Esophagus squamous epithelium (tissue), 5 donors: ENCODE measurements around the gene SH2D6. TPM values are rescaled to one million over a fixed set of nuclear protein-coding genes. Genes with fewer than 3 reads are reported as not detected.

Source experiments
- DNase-seq: peaks from one replicate; lab custom pipeline; 2025; lab: John Stamatoyannopoulos, UW
- H3K27ac ChIP-seq, 4 donors: fragments of 200-600 bp; sonication (generic); one replicate each; pipeline ENCODE4 v1.5.1; 2016 to 2019; ENCODE audit warnings: mild to moderate bottlenecking in 1 of 4
- H3K27me3 ChIP-seq, 4 donors: fragments of 200-600 bp; sonication (generic); 1 replicate in 3 of 4; 2 replicates in 1 of 4; pipeline versions ENCODE4 v1.5.1 to v1.6.0; 2017 to 2021; ENCODE audit warnings: antibody characterized with exemption in 1 of 4
- H3K36me3 ChIP-seq, 3 donors: fragments of 200-600 bp; sonication (generic); one replicate each; pipeline ENCODE4 v1.5.1; 2016 to 2019
- H3K4me1 ChIP-seq, 3 donors: fragments of 200-600 bp; sonication (generic); one replicate each; pipeline ENCODE4 v1.5.1; 2017 to 2019
- H3K4me3 ChIP-seq, 4 donors: fragments of 200-600 bp; sonication (generic); 1 replicate in 3 of 4; 2 replicates in 1 of 4; pipeline ENCODE4 v1.5.1; 2016 to 2019; ENCODE audit warnings: mild to moderate bottlenecking in 2 of 4, moderate library complexity in 1 of 4
- H3K9me3 ChIP-seq, 3 donors: fragments of 200-600 bp; sonication (generic); one replicate each; pipeline ENCODE4 v1.5.1; 2016 to 2019
- POLR2A ChIP-seq, 4 donors: fragments of 450-650 bp; IDR thresholded peaks; one replicate each; pipeline ENCODE4 v1.6.1; 2017; ENCODE audit warnings: antibody characterized with exemption in 4 of 4, mild to moderate bottlenecking in 4 of 4, moderate library complexity in 3 of 4
- WGBS, 2 donors: methylation state at CpG; one replicate each; pipeline ENCODE4 v1.1.5; 2018; 5-methylcytosine and 5-hydroxymethylcytosine counted together
- intact Hi-C: fragments of 100-400 bp; cut with DNase I; formaldehyde crosslinking; loops from one replicate; pipeline ENCODE4 v1.15.0; 2022
- total RNA-seq, 4 donors: library from RNA; depleted of rRNA; stranded (reverse); fragments of >200 nt; gene quantifications; one replicate each; pipeline ENCODE4 v1.1.0, GENCODE V29; 2016
- TF ChIP-seq, protein P1 (sequence below), 6 experiments: fragments of 450-650 bp in 4 of 6; fragments of 200-600 bp in 2 of 6; sonication (generic) in 2 of 6; IDR thresholded peaks; one replicate each; pipeline ENCODE4 v1.5.1; 2016 to 2019; ENCODE audit warnings: antibody characterized with exemption in 6 of 6, mild to moderate bottlenecking in 4 of 6, moderate library complexity in 4 of 6
- donor health status: DM: yes; HTN: yes; CAD: no.

SH2D6 gene
- total RNA-seq, 4 donors from 2014 or later, result 0.50 TPM; not detected in 3

DNA sequence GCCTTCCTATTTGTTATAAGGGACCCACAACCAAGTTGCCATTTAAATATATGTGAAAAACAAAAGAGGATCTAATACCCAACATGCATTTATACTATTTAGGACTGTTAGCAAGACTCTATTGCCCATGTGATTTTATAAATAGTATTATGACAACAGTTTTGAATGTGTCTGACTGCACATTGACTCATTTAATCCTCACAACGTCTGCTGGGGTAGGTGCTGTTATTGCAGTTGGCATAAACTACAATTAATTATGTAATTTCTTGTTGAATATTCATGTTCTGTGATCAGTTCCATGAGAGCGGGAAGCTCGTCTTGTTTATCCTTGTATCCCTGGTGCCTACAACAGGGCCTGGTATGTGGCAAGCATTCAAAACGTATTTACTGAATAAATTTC, 53.7 kb downstream of the SH2D6 start:
- Histone ChIP-seq H3K4me3 (no peak overlapping the region), H3K4me1 (peaks cover 11 to 72% (median 53%) of the 10 kb centered on the region in 3 donors), H3K36me3 (no peaks in the 10 kb centered on the region), H3K9me3 (no peaks in the 10 kb centered on the region), H3K27ac (peak overlapping the region; percentile 68 to 82 (median 79)), H3K27me3 (no peaks in the 10 kb centered on the region)
- TF ChIP-seq, protein P1, sequence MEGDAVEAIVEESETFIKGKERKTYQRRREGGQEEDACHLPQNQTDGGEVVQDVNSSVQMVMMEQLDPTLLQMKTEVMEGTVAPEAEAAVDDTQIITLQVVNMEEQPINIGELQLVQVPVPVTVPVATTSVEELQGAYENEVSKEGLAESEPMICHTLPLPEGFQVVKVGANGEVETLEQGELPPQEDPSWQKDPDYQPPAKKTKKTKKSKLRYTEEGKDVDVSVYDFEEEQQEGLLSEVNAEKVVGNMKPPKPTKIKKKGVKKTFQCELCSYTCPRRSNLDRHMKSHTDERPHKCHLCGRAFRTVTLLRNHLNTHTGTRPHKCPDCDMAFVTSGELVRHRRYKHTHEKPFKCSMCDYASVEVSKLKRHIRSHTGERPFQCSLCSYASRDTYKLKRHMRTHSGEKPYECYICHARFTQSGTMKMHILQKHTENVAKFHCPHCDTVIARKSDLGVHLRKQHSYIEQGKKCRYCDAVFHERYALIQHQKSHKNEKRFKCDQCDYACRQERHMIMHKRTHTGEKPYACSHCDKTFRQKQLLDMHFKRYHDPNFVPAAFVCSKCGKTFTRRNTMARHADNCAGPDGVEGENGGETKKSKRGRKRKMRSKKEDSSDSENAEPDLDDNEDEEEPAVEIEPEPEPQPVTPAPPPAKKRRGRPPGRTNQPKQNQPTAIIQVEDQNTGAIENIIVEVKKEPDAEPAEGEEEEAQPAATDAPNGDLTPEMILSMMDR (IDR thresholded peaks at IDR 0.05), result no peak
- TF ChIP-seq POLR2A (IDR thresholded peaks at IDR 0.05), result no peak
- WGBS, 2 donors, result 37 to 51% methylated on average over 4 of the region's 4 CpGs
- DNase-seq, result no peak
- intact Hi-C loops, result no loop called here

GRCh38 chr2:85475799-85476490, 57.4 kb downstream of the SH2D6 start:
- WGBS, 2 donors, result 24 to 44% methylated on average over 2 to 3 of the region's 3 CpGs
- no peak for DNase-seq

DNA sequence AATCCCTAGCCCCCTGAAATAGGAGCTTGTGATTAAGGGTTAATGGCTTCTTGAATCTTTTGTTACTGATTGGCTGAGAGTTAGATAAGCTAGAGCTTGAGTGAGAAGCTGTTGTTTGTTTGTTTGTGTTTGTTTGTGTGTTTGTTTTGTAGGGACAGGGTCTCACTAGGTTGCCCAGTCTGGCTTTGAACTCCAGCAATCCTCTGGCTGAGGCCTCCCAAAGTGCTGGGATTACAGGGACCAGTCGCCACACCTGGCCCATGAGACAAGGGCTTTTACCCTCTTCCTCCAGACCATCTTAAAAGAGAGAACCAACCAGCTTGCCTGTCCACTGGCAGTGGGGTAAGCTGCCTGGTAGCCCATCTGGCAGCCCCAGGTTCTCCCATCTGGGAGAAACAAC, 58.1 kb downstream of the SH2D6 start:
- H3K9me3 ChIP-seq, result no peaks in the 10 kb centered on the region
- H3K4me1 ChIP-seq, result peaks cover 6 to 36% (median 22%) of the 10 kb centered on the region in 3 donors
- no peak overlapping the region for H3K4me3 ChIP-seq
- H3K27me3 ChIP-seq, result no peaks in the 10 kb centered on the region
- no peak for TF ChIP-seq POLR2A (IDR thresholded peaks at IDR 0.05)
- TF ChIP-seq, protein P1 (IDR thresholded peaks at IDR 0.05), result no peak
- WGBS, 2 donors, result 71% methylated on average over 1 of the region's 1 CpG; no CpG with 5 or more reads in 1 of the 2 donors
- intact Hi-C loops, result no loop called here
- H3K36me3 ChIP-seq, result no peaks in the 10 kb centered on the region
- H3K27ac ChIP-seq, result peak overlapping the region in 1 of 4 donors; percentile 25
- DNase-seq, result no peak

More at GRCh38 chr2:85475799-85476490, 57.4 kb downstream of the SH2D6 start:
- H3K27ac ChIP-seq, result peak overlapping the region in 2 of 4 donors; percentile 20 to 25
- no peaks in the 10 kb centered on the region for H3K36me3 ChIP-seq
- TF ChIP-seq, protein P1 (IDR thresholded peaks at IDR 0.05), result no peak
- no peak for TF ChIP-seq POLR2A (IDR thresholded peaks at IDR 0.05)
- H3K27me3 ChIP-seq, result no peaks in the 10 kb centered on the region
- H3K4me1 ChIP-seq, result peaks cover 7 to 42% (median 29%) of the 10 kb centered on the region in 3 donors
- no peak overlapping the region for H3K4me3 ChIP-seq
- intact Hi-C loops, result no loop called here
- no peaks in the 10 kb centered on the region for H3K9me3 ChIP-seq

DNA sequence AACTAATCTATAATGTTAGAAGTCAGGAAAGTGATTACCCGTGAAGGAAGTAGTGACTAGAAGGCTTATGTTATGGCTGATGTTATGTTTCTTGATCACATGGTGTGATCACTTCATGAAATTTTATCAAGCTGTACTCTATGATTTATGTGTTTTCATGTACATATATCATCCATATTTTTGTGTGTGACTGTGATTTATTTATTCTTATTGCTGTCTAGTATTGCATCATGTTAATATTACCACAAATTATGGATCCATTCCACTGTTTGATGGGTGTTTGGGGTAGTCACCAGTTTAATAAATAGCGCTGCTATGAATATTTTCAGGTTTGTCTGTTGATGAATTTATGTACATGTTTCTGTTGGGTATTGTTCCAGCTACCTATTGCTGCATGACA, 59.4 kb downstream of the SH2D6 start:
- H3K9me3 ChIP-seq, result no peaks in the 10 kb centered on the region
- no peaks in the 10 kb centered on the region for H3K36me3 ChIP-seq
- no peak for TF ChIP-seq POLR2A (IDR thresholded peaks at IDR 0.05)
- TF ChIP-seq, protein P1 (IDR thresholded peaks at IDR 0.05), result no peak
- H3K4me1 ChIP-seq, result peaks cover 0 to 35% (median 15%) of the 10 kb centered on the region in 3 donors
- DNase-seq, result no peak
- H3K4me3 ChIP-seq, result no peak overlapping the region
- WGBS, 2 donors, result 87 to 89% methylated on average over 2 of the region's 2 CpGs
- H3K27me3 ChIP-seq, result no peaks in the 10 kb centered on the region
- intact Hi-C loops, result no loop called here
- H3K27ac ChIP-seq, result no peak overlapping the region
